GM10266 (cell line): ENCODE data around the gene ERN2.
A peak's percentile ranks its signal among the peaks of the same experiment; 100 is the strongest.

Experiments used
- DNase-seq: peaks from one replicate; pipeline ENCODE4 v3.0.0; 2012; ENCODE audit errors: extremely low spot score
- CTCF ChIP-seq: IDR thresholded peaks from 2 replicates; pipeline ENCODE4 v1.5.1; 2012; ENCODE audit warnings: mild to moderate bottlenecking, low read depth; ENCODE audit not compliant: control insufficient read depth, insufficient read depth; ENCODE audit errors: missing control alignments

Gene ERN2

GRCh38 chr16:23683487-23683886 lies 29.5 kb downstream of the ERN2 start:
- TF ChIP-seq CTCF, result no peak
- DNase-seq, result no peak

- DNase-seq, result no peak
- no peak for TF ChIP-seq CTCF
These were observed 30.8 kb downstream of the ERN2 start for GRCh38 chr16:23682181-23682580.

- DNase-seq, result no peak
- no peak for TF ChIP-seq CTCF
These were observed 33.1 kb downstream of the ERN2 start for GRCh38 chr16:23679986-23680336.

GRCh38 chr16:23679274-23679985 lies 33.6 kb downstream of the ERN2 start:
- DNase-seq, result no peak
- TF ChIP-seq CTCF, result no peak

- peak; percentile 38 for TF ChIP-seq CTCF
- DNase-seq, result peak; percentile 88
These were observed 34.4 kb downstream of the ERN2 start, which contains the start of gene PLK1 for GRCh38 chr16:23678430-23679273. Gene PLK1, plus strand, starts transcription at chr16:23678889. Its CDS starts 44 bp downstream, at chr16:23678933.

GRCh38 chr16:23676924-23677480 lies 36.0 kb downstream of the ERN2 start:
- no peak for TF ChIP-seq CTCF

GRCh38 chr16:23673971-23674614 lies 38.9 kb downstream of the ERN2 start:
- no peak for TF ChIP-seq CTCF
- no peak for DNase-seq

More at GRCh38 chr16:23676924-23677480, 36.0 kb downstream of the ERN2 start:
- DNase-seq, result no peak
